Measurements from ENCODE around the gene FMO5.

DNA sequence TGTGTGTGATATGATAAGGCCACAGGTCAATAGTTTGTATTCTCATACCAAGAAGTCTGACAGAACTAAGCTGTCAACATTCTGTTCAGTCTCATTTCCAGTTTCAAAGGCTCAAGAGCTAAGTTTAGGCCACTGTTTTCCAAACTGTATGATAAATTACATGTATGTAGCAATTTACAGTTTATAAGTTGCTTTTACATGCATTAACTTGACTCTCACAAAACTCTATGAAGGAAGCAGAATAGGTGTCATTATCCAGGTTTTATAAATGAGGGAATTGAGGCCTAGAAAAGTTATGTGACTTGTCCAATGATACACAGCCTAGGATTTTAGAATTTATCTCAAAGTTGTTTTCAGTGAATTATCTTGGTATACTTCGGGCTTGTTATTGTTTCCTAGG lies 23.4 kb downstream of the FMO5 start:
- TF ChIP-seq, protein P1, sequence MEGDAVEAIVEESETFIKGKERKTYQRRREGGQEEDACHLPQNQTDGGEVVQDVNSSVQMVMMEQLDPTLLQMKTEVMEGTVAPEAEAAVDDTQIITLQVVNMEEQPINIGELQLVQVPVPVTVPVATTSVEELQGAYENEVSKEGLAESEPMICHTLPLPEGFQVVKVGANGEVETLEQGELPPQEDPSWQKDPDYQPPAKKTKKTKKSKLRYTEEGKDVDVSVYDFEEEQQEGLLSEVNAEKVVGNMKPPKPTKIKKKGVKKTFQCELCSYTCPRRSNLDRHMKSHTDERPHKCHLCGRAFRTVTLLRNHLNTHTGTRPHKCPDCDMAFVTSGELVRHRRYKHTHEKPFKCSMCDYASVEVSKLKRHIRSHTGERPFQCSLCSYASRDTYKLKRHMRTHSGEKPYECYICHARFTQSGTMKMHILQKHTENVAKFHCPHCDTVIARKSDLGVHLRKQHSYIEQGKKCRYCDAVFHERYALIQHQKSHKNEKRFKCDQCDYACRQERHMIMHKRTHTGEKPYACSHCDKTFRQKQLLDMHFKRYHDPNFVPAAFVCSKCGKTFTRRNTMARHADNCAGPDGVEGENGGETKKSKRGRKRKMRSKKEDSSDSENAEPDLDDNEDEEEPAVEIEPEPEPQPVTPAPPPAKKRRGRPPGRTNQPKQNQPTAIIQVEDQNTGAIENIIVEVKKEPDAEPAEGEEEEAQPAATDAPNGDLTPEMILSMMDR (IDR thresholded peaks at IDR 0.05): no peak
- no peak for TF ChIP-seq EZH2 (IDR thresholded peaks at IDR 0.05)

Measured in neural progenitor cell (in vitro differentiated cells).